Stimulated activated CD8-positive, alpha-beta memory T cell treated with anti-CD3 and anti-CD28 coated beads, Interleukin-4, amount 100 ng/mL, for 4 hours (primary cell): Measurements from ENCODE around the gene PDIA5.
"Not testable (repeated sequence)": the region's sequence is repeated elsewhere in the genome, so short reads cannot be mapped to it uniquely, and the experiment has no call there.

Experiments used
- DNase-seq, 2 donors: peaks; one replicate each; pipeline ENCODE4 v3.0.0-alpha.2; 2020; ENCODE audit warnings: low read depth in 2 of 2, low spot score in 1 of 2

The PDIA5 gene

DNA sequence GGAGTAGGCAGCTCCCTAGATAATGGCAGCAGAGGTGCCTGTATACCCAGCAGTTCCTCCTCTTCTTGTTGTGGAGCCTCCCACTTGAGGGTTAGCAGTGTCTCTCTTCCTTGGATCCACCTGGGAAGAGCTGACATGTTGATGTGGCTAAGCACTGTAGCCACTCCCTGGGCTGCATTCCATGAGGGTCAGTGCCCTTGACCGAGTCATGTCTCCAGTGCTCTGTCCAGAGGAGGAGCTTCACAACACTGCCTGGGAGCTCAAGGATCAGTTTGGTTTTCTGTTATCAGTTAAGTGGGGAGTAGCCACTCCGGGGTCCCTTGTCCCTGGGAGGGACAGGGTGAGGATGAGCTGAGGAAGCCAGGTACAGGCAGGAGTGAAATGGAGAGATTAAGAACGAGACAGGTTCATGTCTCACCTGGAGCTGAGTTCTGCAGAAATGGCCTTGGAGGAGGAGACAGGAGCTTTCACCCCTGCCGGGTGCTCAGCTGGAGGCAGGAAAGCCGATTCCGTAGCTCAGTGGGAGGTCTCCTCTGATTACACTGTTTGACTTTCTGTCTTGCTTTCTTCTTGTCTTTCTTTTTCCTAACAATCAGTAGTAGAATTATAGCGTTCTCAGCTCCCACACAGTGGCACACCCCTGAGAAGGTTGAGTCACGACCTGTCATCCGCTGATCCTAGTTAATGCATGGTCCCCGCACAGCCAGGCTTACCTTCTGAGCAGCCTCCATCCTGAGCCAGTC, 77.0 kb downstream of the PDIA5 start:
- DNase-seq, result no peak

DNA sequence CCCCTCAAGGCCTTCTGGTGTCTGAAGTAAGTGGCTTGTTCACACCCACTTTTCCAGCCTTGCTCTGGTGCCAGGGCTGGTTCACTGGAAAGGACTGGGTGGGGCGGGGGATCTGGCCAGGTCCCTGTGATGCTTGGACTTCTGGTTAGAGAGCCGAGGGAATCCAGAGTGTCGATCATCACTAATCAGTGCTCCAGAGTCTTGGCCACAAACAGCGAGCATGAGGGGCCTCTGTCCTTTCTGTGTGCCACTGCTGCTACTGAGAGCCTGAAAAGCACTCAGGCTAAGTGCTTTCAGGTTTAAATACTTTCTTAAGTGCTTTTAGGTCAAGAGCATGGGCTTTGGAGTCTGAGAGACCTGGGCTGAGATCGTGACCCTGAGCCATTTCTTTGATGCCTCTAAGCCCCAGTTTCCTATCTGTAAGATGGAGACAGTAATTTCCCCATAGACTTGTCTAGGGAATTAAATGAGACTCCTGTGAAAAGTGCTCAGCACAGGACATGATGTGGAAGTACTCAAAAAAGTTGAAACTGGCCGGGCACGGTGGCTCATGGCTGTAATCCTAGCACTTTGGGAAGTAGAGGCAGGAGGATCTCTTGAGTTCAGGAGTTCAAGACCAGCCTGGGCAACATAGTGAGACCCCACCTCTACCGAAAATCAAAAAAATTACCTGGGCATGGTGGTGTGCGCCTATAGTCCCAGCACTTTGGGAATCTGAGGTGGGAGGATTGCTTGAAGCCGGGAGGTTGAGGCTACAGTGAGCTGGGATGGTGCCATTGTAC, 81.1 kb downstream of the PDIA5 start:
- no peak for DNase-seq

DNA sequence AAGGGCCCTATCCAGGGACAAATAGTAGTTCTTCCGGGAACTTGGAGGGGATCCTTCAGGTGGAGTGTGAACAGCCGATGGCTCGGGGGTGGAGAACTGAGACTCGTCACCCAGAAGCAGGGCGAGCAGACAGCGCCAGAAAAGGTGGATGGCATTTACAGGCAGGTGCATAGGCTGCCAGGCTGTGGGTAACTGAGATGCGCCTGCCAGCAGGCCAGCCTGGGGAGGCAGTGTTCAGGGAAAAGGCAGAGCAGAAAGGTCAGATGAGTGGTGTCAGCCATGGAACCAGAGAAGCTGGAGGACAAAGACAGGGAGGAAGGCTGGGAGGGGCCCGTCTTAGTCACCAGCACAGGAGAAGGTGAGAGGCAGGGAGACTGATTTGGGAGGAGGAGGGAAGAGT, 81.9 kb downstream of the PDIA5 start:
- no peak for DNase-seq

DNA sequence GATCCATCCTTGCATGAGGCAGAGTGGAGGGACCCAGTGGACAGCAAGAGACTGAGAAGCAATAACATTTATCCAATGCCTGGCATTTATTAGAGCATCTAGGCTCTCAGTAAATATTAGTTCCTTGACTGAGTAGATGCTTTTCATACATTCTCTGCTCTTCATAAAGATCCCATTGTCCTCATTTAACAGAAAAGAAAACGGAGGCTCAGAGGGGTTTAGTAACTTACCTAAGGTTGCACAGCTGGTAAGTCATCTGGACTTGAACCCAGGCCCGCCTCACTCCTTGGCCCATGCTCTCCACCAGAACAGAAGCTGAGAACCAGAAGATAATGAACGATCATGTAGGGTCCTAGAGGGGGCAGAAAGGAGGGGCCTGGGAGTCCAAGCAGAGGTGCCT, 82.7 kb downstream of the PDIA5 start:
- no peak for DNase-seq

DNA sequence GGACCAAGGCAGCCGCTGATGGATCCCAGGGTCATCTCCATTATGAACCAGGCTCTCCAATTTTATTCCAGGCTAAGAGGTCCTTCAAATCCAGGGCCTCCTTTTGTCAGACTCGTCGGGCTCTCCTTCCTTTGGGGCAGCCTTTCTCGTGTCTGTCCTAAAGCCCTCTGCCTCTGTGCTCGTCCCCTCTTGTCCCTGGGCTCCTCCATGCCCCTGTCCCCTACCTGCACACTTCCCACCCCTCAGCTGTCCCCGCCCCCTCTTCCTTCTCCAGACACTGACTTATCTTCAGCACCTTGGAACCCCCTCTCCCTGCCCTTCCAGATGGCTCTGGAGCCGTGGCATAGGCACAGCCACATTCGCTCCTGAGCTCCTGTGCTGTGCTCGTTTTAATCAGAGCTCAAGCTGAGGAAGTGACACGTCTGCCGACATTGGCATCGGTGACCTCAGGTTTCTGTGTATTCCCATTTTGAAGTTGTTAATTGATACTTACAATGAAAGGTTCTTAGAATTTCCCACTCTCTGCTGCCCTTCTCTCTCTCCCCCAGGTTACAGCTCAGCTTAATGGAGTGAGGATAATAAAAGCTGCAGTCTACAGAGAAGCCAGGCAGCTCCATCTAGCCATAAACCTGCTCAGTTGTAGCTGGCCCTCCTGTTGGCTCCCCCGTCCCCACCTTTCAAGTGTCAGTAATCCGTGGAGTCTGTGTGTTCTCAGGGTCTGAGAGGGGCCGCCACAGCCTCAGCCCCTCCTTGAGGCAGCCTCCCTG, 83.8 kb downstream of the PDIA5 start:
- no peak for DNase-seq

DNA sequence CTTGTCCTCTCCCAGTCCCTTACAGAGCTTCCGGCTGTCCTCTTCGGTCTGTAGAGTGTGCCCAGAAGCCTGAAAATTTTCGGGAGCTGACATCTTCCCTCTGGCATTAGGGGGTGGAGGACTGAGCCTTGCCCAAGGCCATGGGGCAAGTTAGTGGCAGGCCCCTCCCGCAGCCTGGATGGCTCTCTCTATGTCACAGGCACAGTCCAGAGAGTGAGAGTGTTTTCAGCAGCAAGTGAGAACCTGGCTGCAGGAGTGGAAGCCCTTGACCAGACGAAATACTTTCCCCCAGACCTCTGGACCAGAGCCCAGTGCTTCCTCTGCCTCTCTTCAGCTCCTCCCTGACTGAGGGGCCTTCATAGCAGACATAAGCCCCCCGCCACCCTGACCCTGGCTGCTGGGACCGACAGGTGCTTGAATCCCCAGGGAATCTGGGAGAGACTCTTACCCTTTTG, 84.5 kb downstream of the PDIA5 start:
- no peak for DNase-seq

DNA sequence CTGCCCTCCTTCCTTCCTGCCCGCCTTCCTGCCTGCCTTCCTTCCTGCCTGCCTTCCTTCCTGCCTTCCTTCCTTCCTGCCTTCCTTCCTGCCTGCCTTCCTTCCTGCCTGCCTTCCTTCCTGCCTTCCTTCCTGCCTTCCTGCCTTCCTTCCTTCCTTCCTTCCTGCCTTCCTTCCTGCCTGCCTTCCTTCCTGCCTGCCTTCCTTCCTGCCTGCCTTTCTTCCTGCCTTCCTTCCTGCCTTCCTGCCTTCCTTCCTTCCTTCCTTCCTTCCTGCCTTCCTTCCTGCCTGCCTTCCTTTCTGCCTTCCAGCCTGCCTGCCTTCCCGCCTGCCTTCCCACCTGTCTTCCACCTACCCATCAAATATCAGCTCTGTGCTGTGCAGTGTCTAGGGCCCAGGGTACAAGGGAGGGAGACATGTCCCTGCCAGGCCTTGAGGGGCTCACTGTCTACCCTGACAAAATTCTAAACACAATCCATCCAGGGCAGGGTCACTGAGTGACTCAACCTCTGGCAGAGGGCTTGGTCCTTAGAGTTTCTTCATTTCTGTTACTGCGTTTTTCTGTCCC, 85.1 kb downstream of the PDIA5 start:
- DNase-seq, result not testable (repeated sequence)

DNA sequence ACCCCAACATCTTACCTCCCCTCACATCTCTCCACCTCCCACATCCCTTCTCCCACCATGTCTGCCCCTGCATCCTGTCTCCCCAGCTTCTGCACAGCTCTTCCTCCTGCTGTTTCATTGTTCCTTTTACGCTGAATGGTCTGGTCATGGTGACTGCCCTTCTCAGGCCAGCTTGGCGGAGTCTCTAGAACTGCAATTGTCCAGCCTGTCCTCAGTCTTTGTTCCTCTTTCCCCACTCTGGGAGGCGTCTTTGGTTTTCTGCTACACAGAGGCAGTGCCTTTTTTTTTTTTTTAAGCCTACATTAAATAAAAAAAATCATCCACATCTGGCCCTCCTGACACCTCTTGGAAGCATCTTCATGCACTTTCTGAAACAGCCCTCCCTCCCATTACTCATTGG, 85.9 kb downstream of the PDIA5 start:
- no peak for DNase-seq

DNA sequence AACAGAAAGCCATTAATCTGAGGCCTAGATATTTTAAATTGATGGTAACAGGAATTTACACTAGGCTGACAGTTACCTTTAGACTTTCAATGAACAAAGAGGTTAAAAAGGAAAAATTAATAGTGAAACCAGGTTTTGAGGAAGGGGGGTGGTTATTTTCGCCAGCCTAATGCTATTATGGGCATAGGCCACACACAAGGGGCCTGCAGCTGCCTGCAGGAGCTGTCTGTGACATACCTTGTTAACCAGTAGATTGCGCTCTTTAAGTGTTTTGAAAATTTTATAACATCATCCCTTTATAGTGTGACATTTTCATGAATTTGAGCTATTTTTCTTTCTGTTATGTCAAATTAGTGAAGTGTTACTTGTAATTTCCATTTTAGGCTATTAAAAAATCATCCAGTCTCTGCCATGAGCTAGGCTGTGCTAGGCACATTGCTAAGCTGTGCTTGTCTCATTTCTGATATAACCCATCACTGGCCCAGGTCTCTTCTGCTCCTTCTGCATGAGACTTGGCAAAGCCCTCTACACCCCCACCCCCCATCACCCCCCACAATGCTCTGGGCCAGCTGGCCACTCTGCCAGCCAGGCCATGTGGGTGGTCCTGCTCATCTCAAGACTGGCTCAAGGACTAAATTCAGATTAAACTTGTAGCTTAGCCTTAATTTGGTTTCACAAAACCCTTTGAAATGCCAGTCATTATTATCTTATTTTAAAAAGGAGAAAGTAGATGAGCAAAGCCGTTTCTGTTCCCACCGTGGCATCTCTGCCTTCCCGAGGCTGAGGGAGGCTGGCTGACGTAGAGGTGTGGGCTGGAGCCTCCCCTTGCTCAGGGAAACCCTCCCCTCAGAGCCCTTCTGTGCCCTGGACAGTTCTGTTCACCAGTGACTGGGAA, 86.5 kb downstream of the PDIA5 start:
- no peak for DNase-seq

DNA sequence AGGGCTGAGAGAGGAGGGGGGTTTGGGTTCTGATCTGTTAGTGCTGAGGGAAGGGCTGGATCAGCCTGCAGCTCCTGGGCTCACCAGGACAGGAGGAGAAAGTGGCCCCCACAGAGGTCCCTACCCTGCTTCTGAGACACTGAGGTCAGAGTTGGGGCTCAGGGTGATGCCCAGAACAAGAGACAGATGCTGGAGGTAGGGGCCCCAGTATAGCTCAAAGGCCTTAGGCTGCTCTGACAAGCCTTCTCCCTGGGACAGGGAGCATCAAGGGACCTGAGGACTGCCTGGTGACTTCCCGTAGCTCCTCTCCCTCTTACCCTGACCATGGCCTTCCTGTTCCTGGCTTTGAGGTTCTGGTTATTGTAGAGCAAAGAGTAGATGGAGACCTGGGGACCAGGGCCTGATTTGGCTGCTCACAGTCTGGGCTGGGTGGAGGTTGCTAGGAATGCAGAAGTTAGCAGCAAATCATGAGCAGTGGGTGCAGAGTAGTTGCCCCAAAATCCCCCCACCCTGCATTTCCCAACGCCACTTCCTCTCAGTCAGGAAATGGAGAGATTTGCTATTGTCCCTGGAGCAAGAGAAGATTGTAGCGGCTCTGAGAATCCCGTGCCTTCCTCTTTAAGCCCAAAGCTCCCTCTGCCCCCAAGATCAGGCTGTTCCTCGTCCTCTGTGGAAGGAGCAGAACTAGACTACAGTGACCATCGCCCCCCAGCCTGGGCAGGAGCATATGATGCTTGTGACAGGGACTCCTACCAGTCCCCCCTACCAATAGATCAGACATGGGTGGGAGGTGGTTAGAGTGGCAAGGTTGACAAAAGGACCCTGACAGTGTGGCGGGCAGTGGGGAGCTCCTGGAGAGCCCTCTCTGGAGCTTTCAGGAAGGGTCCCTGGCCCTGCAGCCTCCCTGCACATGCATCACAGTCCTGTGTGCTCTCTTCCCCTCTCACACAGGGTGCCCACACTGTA, 87.5 kb downstream of the PDIA5 start:
- no peak for DNase-seq

DNA sequence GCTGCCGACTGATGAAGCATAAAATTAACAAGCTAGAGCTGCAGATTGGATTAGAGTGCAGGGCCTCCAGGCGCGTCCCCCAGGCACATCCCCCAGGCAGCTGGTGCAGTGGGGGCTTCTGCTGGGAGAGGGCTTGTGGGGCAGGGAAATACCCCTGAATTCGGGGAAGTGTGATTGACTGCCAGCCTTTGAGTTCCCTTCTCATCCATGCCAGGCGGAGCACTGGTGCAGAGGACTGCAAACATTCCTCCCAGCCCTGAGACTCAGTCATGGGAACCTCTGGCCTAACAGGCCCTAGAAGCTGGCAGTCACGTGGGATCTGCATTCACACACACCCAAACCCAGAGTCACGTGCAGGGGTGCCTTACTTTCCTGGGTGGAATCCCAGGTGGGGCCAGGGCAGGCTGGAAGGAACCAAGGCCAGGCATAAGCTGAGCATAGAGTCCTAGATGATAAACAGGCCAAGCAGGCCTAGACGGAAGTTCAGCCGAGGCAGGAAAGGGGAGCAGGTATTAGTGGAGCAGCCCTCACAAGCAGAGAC, 88.7 kb downstream of the PDIA5 start:
- no peak for DNase-seq

DNA sequence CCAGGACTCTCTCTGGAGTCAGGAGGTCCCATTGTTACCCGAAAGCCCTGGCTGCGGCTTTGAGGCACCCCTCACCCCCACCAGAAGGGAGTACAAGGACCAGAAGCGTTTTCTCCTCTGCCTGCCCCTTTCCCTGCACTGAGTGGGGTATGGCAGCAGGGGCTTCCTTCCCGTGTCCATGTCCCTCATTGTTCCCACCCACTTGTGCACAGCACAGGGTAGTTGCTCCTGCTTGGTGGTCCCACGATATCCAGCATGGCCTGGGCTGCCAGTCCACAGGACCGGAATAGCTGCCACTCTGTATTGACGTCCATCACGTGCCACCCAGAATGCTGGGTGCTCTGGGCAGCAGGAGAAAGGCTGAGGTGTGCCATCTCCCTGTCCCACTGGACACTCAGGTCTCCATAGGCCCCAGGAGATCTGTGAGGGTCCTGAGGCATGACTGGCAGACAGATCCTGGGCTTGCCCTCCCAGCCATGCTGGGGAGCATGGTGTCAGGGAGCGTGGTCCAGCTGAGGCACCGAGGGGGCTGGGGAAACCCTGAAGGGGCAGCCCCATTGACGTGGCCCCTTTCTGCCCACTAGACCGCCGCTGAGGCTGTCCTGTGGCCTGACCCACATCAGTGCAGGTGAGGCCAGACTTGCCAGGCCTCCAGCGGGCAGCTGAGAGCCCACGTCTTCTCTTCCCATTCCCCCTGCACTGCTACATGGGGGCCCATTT, 89.6 kb downstream of the PDIA5 start:
- no peak for DNase-seq

DNA sequence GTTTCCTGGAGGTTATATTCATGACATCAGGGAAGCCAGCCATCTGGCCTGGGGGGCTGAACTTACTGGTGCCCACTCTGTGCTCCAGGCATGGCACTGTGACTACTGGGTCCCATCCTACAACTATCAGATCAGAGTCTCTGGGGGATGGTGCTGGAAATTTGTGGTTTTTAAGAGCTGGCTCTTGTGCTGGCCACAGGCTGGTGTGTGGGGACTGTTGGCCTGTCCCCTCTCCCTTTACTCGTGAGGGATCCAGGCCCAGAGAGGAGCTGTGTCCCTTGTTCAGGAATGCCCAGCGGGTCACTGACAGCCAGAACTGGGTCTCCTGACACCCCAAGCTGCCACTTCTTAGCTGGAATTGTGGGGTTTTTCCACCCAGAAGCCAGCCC, 90.4 kb downstream of the PDIA5 start:
- DNase-seq, result no peak

DNA sequence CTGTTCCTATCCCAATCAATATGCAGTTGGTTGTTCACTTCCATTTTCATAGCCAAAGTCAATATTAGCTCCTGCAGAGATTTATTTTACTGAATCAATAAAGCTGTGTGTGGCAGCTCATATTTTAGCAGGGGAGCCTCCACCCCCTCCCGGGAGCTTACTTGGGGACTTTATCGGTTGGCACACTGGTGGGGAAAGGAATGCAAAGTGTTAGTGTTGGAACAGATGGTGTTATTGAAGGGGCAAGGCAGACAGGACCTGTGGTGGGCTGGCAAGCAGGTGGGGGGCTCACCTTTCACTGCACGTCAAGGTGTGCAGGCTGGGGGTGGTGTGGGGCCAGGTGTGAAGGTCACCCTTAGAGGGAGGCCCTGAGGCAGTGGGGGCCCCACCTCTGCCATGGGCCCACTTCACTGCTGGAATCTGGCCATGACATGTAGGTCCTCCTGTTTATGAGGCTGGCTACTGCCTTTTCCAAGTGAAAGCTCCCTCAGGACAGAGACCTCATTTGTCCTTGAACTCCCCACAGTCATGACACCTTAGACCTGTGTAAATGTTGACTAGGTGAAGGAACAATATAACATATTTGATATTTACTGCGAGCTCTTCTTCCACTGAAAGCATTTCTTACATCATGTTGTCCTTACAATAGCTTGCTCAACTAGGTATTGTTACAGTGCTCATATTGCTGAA, 90.9 kb downstream of the PDIA5 start:
- DNase-seq, result no peak

DNA sequence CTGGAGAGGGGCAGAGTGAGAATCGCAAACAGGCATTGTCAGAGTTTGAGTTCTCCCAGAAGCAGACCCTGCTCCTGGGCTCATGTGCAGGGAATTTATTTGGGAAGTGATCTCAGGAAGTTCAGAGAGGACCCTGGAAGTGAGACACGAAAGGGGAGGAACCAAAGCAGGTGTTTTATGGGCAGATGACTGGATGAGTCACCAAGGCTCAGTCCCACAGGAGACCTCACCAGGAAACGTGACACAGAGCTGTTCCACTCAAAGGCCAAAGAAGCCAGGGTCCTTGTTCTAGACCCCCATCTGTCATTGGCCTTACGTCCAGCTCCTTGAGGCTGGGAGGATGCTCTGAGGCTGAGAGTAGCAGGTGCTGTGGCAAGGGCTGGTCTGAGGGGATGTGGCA, 91.5 kb downstream of the PDIA5 start:
- DNase-seq, result no peak

DNA sequence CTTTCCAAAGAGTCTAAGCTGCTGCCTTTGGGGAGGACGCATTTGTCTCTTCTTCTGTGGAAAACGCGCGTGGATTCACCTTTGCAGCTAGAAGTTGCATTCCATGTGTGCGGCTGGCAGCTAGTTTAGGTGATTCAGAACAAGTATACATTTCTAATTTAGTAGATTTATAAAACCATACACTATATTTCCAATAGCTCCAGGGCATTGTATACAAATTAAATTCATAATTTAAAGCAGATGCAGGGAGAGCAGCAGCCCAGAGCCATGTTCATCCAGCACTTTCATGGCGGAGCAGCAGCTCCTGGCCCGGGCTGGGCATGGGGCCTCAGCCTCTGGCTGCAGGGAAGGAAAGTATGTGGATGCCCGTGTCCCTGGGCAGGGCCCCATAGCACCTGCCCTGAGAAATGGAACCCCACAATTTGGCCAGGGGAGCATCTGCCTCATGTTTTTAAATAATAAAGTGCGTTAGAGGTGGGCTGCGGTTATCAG, 92.1 kb downstream of the PDIA5 start:
- DNase-seq, result no peak

DNA sequence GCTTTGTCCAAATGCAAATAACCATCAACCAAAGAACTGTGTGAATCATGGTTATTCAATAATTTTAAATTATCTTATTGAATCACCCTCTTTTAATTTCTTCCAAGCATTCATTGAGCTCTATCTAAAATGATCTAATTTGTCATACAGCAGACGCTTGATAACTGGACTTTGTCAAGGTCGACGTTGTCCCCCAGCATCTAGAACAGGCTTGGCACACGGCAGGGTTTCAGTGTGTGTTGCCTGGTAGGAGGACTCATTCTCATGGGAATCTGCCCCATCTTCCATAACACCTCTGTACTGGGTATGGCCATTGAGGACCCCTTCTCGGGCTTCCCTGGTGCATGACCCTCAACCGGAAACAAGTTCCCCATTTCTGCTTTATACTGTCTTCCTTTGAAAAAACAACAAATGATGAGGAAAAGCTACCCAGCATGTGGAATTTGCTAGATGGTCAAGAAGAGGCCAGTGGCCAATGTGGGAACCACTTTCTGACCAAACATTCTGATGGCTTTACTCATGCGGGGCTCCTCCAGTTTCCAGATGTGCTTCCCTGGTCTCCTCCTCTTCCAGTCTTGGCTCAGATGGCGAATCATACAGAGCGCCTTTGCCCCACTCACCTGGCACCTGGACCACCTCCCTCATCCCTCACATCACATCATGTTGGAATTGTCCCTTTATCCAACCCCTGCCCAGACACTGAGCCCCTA, 93.3 kb downstream of the PDIA5 start:
- DNase-seq, result no peak
